ENCODE results near the gene IQCK. TPM values are rescaled to one million over a fixed set of nuclear protein-coding genes. Genes with fewer than 3 reads are reported as not detected.

IQCK gene
- total RNA-seq, 2 donors from 2014 or later, result 7.5 to 14.4 TPM

DNA sequence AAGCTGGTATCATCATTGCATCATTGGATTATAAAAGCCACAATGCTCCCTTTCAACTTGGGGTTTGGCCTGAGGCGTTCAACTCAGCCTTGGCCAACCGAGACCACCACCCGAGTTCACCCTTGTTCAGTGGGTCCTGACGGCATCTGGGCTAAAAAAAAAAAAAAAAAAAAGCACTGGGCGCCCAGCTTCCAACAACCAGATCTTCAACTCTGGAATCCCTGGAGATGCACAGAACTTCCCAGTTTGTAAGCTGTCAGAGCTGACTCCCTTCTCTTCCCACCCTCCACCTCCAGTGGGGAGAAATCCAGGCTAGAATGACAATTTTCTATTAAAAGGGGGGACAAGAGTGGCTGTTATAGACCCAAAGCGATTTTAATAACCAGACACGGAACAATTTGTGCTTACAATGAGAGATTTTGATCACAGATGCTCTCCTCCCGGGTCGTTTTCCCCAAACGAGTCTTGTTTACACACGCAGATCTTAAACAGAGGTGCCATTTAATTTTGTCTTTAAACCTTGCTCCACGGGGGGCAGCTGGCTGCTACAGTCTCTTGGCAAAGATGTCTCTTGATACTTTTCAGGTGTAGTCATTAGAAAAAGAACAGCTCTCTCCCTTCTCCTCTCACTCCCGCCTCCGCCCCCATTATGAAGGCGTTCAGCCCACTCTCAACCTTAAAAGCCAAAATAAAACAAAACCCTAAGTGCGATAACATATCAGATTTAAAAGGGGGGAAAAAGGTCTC, 139.7 kb downstream of the IQCK start:
- Histone ChIP-seq H3K4me3 (no peak overlapping the region), H3K27me3 (no peaks in the 10 kb centered on the region), H3K36me3 (peaks cover 26% of the 10 kb centered on the region), H3K4me1 (peaks cover 0 to 8% of the 10 kb centered on the region in 2 donors), H3K9me3 (no peaks in the 10 kb centered on the region), H3K27ac (no peak overlapping the region)
- TF ChIP-seq, protein P1, sequence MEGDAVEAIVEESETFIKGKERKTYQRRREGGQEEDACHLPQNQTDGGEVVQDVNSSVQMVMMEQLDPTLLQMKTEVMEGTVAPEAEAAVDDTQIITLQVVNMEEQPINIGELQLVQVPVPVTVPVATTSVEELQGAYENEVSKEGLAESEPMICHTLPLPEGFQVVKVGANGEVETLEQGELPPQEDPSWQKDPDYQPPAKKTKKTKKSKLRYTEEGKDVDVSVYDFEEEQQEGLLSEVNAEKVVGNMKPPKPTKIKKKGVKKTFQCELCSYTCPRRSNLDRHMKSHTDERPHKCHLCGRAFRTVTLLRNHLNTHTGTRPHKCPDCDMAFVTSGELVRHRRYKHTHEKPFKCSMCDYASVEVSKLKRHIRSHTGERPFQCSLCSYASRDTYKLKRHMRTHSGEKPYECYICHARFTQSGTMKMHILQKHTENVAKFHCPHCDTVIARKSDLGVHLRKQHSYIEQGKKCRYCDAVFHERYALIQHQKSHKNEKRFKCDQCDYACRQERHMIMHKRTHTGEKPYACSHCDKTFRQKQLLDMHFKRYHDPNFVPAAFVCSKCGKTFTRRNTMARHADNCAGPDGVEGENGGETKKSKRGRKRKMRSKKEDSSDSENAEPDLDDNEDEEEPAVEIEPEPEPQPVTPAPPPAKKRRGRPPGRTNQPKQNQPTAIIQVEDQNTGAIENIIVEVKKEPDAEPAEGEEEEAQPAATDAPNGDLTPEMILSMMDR (IDR thresholded peaks at IDR 0.05), result no peak
- no peak for DNase-seq (ENCODE audit: low spot score)

DNA sequence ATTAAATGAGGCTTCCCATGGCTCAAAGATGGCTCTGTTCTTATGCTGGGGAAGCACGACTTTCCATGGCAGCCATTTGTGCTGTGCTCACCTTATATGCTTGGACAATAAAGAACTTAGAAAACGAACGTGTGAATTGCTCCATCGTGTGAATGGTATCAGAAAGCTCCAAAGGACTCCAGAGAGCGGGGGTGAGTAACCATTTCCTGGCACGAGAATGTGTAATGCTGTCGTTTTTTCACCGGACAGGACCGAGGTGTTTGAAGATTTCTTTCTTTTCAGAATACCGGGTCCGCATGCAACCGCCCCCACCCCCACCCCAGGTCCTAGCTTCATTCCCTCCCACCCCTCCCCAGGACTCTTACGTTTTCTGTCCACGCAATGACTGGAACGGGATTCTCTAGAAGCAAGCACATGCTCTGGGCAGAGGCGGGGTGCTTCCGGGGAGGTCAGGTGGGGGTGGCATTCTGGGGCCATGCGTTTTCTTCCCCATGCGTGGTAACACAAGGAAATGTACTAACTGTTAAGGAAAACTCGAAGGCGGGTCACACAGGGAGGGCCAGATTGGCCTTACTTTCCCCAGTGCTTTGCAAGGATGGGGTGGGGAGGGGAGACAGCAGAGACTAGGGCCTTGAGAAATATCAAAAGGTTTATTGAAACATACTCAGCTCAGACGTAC, 140.4 kb downstream of the IQCK start:
- Histone ChIP-seq H3K9me3 (no peaks in the 10 kb centered on the region), H3K36me3 (peaks cover 26% of the 10 kb centered on the region), H3K27ac (no peak overlapping the region), H3K4me3 (no peak overlapping the region), H3K4me1 (peaks cover 0 to 3% of the 10 kb centered on the region in 2 donors), H3K27me3 (no peaks in the 10 kb centered on the region)
- TF ChIP-seq, protein P1 (IDR thresholded peaks at IDR 0.05), result no peak
- DNase-seq (ENCODE audit: low spot score), result no peak

DNA sequence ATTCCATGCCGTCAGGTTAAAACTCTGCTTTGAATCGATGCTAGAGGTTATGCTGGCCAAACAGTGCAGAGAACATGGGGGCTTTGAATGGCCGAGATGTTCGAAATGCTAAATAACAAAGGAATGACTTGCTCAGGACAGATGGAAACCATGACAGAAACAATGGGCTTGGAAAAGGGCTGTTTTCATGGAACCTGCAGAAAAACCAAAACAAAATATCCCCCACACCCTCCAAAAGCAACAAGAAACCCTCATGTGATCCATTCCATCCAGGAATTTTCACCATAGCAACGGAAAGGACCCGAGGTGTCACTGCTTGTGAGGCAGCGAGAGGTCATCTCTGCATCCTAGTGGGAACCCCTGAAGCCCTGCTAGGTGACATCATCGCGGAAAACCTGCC, 141.1 kb downstream of the IQCK start:
- Histone ChIP-seq H3K4me3 (no peak overlapping the region), H3K27ac (no peak overlapping the region), H3K9me3 (no peaks in the 10 kb centered on the region), H3K36me3 (peaks cover 26% of the 10 kb centered on the region), H3K27me3 (no peaks in the 10 kb centered on the region), H3K4me1 (peaks cover 0 to 4% of the 10 kb centered on the region in 2 donors)
- TF ChIP-seq, protein P1 (IDR thresholded peaks at IDR 0.05), result no peak
- DNase-seq (ENCODE audit: low spot score), result no peak

DNA sequence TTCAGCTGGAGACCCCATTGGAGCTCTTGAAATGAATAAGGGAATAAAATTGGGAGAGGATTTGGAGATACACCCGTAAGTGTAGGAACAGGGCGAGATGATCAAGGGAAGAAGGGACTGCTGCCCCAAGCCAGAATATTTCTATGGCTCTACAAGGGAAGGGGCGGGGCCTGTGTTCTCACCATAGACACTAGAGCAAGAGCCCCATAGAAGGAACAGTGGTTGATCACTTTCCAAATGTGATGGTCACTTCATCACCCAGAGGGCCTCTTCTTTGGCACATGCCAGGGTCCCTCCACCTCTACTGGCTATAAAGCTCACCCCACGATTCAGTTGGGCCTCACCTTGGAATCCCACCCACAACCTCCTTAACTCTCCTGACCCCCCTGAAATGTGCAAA, 141.5 kb downstream of the IQCK start:
- peaks cover 26% of the 10 kb centered on the region for H3K36me3 ChIP-seq
- H3K4me1 ChIP-seq, result peaks cover 0 to 8% of the 10 kb centered on the region in 2 donors
- no peak for DNase-seq (ENCODE audit: low spot score)
- TF ChIP-seq, protein P1 (IDR thresholded peaks at IDR 0.05), result no peak
- H3K4me3 ChIP-seq, result no peak overlapping the region
- H3K27ac ChIP-seq, result no peak overlapping the region
- no peaks in the 10 kb centered on the region for H3K27me3 ChIP-seq
- H3K9me3 ChIP-seq, result no peaks in the 10 kb centered on the region

DNA sequence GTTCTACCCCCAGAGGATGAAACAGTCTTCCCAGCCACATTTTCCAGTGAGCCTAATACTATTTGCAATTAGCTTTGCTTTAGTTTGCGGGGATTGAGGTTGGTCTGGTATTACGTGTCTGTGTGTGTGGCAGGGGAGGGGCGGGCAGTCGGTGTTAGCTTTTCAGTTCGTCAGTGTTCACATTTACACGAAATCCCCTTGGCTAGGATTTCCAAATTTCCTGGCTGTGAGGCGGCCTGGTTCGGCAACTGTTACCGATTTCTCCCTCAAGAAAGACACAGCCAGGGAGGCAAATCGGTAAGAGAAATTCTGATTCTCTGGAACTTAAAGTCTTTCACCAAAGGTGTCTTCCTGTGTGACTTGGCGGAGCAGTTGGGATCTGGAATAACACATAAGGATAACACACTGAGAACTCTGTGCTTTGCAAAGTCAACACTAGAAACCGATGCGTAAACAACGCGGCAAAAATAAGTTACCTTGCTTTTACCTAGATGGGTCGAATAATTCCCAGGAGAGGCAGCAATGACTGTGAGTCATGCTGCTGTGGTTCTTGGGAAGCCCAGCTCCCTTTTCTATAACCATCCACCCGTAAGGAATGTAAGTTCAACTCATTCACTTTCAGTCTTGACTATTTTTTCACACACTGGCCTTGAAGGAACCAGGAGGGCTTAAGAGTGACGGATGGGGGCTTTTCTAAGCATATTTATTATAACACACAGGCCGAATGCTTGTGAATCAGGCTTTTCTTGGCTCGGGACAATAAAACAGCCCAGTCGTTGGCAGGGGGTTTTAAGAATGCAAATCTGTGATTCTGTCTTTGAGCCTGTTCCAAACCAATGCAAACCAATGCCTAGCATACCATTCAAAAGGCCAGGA, 142.3 kb downstream of the IQCK start:
- H3K27ac ChIP-seq, result no peak overlapping the region
- peaks cover 0 to 16% of the 10 kb centered on the region in 2 donors for H3K4me1 ChIP-seq
- TF ChIP-seq, protein P1 (IDR thresholded peaks at IDR 0.05), result no peak
- H3K27me3 ChIP-seq, result no peaks in the 10 kb centered on the region
- H3K9me3 ChIP-seq, result no peaks in the 10 kb centered on the region
- peaks cover 26% of the 10 kb centered on the region for H3K36me3 ChIP-seq
- DNase-seq (ENCODE audit: low spot score), result no peak
- H3K4me3 ChIP-seq, result no peak overlapping the region

Data from right atrium auricular region (tissue), 2 donors.